Left cardiac atrium (tissue), 4 donors: Measurements from ENCODE around the gene CCNY. TPM values are rescaled to one million over a fixed set of nuclear protein-coding genes. Genes with fewer than 3 reads are reported as not detected.
A peak's percentile ranks its signal among the peaks of the same experiment; 100 is the strongest.

ENCODE experiments used
- ATAC-seq, 2 donors: fragments of 200-7000 bp; cut with Tn5 transposase; one replicate each; pipeline ENCODE4 v1.9.1; 2020; ENCODE audit warnings: mild to moderate bottlenecking in 2 of 2, moderate library complexity in 2 of 2
- DNase-seq: peaks from one replicate; pipeline ENCODE4 v3.0.0-alpha.2; 2020
- intact Hi-C, 2 donors: fragments of 100-400 bp; cut with DNase I; formaldehyde crosslinking; loops; one replicate each; pipeline versions ENCODE4 v1.14.1 to v1.15.1; 2022 to 2023
- total RNA-seq, 2 donors: library from RNA; stranded (reverse); fragmentation: NEBNext Ultra II Directional; extraction: Animal tissue kit (Norgen Biotek cat#: 25700); gene quantifications; one replicate each; pipeline ENCODE4 v1.2.1, GENCODE V29; 2021
- donor health status: DM: no; HTN: yes; CAD: no.
- donor health status: DM: no; HTN: yes; CAD: no; lungs with severe emphysema.
- donor health status: DM: yes; HTN: yes; CAD: no.
- donor health status: Dilated cardiomyopathy.

CCNY gene
- total RNA-seq, 2 donors from 2014 or later = 59.3 to 76.5 TPM

- intact Hi-C loops = no loop called here
- DNase-seq (no peak), ATAC-seq (peak; percentile 19 to 44)
These were observed 150.1 kb downstream of the CCNY start for GRCh38 chr10:35486297-35486990.

GRCh38 chr10:35487336-35488034 lies 151.2 kb downstream of the CCNY start:
- peak in 1 of 2 donors; percentile 28 for ATAC-seq
- intact Hi-C loops = no loop called here
- no peak for DNase-seq

DNA sequence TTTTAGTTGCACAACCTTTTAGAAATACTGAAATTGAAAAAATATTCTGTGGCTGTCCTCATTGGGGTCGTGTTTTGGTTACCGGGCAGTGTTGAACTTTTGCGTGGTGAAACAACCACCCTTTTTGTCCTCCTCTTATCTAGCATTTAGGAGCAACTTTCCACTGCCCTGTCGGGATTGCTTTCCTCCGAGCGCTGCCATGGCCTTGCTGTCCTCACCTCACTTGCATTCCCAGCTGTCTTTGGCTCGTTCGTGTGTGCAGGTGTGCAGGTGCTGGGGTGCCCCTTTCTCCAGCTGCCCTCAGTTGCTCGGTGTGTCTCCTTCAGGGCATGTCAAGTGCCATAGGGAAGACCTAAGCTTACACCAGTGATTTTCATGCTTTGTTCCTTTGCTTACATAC lies 151.9 kb downstream of the CCNY start:
- DNase-seq = no peak
- ATAC-seq = no peak
- intact Hi-C loops = no loop called here

- intact Hi-C loops = no loop called here
- ATAC-seq (peak in 1 of 2 donors; percentile 34), DNase-seq (no peak)
These were observed 156.3 kb downstream of the CCNY start for GRCh38 chr10:35492386-35493195.

DNA sequence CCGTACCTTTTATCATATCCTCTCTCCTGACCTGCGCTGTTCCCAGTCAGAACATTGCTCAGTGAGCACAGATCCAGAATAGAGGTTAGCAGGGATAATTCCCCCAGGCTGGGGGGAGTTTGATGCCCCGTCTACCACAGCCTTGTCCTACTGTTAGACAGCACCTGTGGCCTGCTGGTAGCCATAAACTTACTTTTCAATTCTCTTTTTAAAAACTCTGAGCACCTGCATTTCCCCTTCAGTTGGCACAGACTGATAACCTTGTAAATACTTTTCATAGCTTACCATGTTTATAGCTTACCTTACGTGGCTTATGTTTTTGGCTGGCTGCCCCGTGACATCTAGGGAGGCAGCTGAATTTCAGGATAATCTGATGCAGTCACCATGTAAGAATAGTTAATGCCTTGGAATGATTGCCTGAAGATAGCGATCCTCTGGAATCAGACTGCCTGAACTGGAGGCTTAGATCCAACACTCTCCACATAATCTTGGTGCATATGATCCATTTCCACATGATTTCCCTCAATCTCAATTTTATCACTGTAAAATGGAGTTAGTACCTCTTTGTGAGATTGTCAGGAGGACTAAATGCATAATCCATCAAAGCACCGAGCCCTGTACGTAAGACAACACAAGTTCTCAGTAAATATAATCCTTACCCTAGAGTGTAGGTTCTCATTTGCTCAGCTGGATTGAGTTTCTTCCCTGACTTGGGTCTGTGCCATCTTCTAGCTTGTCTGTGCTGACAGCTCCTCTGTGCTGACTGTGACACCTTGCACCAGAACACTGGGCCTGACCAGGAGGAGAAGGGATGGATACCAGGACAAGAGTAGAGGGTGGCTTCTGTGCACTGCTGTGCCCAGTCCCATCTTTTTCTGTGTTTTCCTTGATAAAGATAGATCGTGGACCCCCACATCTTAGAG lies 157.1 kb downstream of the CCNY start:
- ATAC-seq (peak; percentile 73 to 84), DNase-seq (no peak)
- intact Hi-C loops = no loop called here

GRCh38 chr10:35495521-35496119 lies 159.3 kb downstream of the CCNY start:
- peak; percentile 29 to 31 for ATAC-seq
- DNase-seq = no peak
- intact Hi-C loops = no loop called here

GRCh38 chr10:35497909-35498308 lies 161.6 kb downstream of the CCNY start:
- ATAC-seq (no peak), DNase-seq (no peak)
- intact Hi-C loops = no loop called here

GRCh38 chr10:35498693-35499092 lies 162.4 kb downstream of the CCNY start:
- DNase-seq (no peak), ATAC-seq (no peak)
- intact Hi-C loops = no loop called here

DNA sequence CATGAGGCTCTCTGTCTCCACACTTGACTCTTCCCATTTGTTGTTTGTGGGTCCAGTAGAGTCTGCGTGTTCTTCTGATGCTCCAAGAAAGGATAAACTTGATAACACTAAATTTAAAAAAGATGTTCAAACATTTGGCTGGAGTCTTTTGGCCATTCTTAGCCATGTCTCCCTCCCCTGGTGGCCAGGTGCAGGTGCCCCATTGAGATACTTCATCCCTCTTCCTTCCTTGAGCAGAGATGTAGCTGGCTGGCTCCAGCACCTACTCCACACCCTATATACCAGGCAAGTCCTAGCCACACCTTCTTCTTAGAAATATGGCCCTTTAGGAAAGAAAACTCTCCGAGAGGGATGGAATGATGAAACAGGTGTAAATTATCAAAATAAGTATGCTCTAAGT lies 165.6 kb downstream of the CCNY start:
- ATAC-seq (no peak), DNase-seq (no peak)
- intact Hi-C loops = no loop called here

GRCh38 chr10:35502692-35503091 lies 166.4 kb downstream of the CCNY start:
- intact Hi-C loops = no loop called here
- no peak for ATAC-seq
- no peak for DNase-seq

DNA sequence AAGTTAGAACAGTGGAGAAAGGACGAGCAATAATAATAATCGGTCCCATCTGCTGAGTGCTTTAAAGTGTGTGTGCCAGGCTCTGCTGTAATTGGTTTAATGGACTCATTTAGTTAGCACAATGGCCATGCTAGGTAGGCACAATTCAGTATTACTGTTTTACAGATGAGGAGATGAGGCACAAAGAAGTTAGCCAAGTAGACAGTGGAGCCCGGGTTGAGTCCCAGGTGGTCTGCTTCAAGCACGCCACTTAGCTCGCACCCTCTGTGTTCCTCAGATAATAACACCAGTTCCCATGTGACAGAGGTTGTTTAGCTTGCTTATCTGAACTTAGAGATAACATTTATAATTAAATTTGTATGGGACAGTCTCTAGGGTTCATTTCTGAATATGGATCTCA lies 167.3 kb downstream of the CCNY start:
- ATAC-seq (no peak), DNase-seq (no peak)
- intact Hi-C loops = no loop called here

GRCh38 chr10:35504132-35504531 lies 167.8 kb downstream of the CCNY start:
- DNase-seq = no peak
- no peak for ATAC-seq
- intact Hi-C loops = no loop called here

GRCh38 chr10:35505241-35505873 lies 169.0 kb downstream of the CCNY start:
- ATAC-seq = no peak
- DNase-seq = no peak
- intact Hi-C loops = no loop called here

- no peak for ATAC-seq
- intact Hi-C loops = no loop called here
- DNase-seq = no peak
These were observed 170.4 kb downstream of the CCNY start for GRCh38 chr10:35506741-35507140.

DNA sequence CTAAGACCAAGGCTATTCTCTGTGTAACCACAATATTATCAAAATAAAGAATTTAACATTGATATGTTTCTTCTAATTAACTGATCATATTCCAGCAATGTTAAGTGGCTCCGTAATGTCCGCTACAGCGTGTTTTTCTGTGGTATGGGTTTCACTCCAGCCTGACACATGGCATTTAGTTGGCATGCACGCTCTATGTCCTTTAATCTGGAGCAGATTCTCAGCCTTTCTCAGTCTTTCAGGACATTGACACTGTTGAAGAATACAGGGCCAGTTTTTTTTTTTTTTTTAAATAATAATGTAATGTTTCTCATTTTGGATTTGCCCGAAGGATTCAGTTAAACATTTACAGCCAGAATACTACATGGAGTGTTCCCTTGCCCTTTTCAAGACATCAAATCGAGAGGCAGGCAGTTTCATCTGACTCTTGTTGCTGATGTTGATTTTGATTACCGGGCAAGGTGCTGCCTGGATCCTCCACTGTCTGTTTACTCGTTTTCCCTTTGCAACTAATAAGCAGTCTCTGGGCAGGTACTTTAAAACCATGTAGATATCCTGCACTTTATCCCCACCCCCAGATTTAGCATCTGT lies 171.3 kb downstream of the CCNY start:
- no peak for DNase-seq
- intact Hi-C loops = no loop called here
- no peak for ATAC-seq

- DNase-seq = no peak
- intact Hi-C loops = no loop called here
- no peak for ATAC-seq
These were observed 172.3 kb downstream of the CCNY start for GRCh38 chr10:35508647-35509046.

- no peak for ATAC-seq
- DNase-seq = no peak
- intact Hi-C loops = no loop called here
These were observed 174.6 kb downstream of the CCNY start for GRCh38 chr10:35510891-35511290.

DNA sequence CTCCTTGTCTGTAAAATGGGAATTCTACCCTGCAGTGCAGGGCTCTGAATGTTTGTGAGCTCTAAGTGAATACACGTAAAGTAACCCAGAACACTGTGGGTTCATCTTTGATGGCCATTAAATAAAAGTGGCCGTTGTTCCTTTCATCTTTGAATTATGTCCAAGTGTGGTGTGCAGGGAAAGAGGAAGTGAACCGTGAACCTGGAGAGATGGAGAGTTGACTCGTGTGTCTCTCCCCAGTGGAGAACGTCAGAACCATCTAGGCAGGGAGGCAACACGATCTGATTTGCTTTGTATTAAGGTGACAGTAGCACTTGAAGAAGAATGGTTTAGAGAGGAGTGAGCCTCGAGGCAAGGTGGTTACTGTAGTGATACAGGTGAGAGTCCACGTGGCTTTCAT lies 175.3 kb downstream of the CCNY start:
- ATAC-seq = no peak
- DNase-seq = no peak
- intact Hi-C loops = no loop called here
